IPS-NIHi7 (cell line): Measurements from ENCODE around the gene RACK1.
A peak's percentile ranks its signal among the peaks of the same experiment; 100 is the strongest.
"Not testable (repeated sequence)": the region's sequence is repeated elsewhere in the genome, so short reads cannot be mapped to it uniquely, and the experiment has no call there.

ENCODE experiments used
- DNase-seq: peaks from one replicate; pipeline ENCODE4 v3.0.0; 2012; ENCODE audit warnings: mixed read lengths; ENCODE audit errors: extremely low spot score

The RACK1 gene

DNA sequence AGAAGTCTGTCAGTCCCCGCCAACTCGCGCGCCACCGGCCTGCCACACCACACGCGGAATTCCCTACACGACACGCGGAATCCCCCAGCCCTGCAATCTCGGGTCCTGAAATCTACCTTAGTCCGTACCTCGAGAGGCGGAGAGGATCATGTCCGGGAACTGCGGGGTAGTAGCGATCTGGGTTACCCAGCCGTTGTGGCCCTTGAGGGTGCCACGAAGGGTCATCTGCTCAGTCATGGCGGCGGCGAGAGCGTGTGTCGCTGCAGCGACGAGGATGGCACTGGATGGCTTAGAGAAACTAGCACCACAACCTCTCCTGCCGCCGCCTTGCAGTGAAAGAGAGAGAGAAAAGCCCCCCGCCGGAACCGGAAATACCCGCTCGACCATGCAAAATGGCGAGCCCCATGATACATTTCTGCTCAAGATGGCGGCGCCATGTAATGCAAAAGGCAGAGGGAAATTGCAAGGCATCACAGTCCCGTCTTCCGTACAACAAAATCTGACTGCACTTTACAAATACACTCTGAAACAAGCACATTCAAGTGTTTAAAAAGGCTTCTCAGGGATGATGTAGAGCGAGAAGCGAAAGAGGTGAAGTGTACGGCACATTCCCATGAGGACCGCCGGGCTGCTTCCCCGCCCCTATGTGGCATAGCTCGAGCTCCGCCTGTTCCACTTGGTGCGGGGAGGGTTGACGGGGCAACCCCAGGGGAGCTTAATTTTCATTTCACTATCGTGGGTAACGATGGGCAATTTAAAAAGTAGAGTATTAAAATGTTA, at the start of gene RACK1:
Gene RACK1, minus strand, starts transcription at position 343 of the 780 bp plus-strand sequence. Its CDS starts 106 bp downstream, at position 237.
- DNase-seq = peak; percentile 72

DNA sequence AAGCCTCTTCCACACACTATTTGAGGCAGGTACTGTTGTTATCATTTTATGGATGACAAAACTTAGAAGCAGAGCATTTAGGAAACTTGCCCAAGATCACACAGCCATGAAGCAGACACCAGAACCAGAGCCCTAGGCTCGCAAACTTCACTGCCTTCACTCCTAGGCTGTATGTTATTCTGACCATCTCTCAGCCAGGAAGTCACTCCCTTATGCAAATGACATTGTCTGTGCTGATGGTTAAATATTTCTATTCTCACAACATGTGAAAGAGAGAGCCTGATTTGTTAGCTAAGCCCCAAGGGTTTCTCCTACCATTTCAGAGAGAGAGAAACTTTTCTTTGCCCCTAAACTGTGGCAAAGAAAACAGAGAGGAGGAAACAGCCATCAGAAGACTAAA, 43.6 kb upstream of the RACK1 start:
- not testable (repeated sequence) for DNase-seq

DNA sequence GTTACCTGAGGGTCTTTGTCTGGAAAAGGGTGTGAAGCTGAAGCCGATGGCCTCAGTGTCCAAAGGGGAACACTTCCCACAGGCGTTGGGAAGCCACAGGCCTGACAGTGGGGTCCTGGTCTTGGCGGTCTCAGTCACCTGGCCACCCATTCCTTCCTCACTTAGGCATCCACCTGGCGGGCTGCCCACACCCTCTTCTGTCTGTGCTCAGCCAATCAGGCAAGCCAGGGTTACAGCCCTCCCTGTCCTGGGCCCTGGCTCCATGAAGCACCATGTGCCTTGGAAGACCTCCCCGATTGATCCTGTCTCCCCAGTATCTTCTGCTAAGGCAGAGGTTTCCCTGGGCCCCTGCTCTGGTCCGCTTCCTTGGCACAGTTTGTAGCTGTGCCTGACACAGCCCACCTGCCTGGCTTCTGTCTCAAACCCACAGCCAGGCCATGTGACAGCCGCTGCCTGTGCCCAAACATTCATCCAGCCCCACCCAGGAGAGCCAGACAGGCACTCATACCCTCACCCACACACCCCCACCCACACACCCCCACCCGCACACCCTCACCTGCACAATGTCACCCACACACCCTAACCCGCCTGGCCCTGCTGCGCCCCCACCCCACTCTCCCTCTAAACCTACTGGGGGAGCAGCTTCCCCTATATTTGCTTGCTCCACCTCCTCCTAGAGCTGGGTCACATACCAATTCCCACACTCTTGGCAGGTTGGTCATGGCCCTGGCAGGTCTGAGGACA, 42.4 kb upstream of the RACK1 start:
- not testable (repeated sequence) for DNase-seq

DNA sequence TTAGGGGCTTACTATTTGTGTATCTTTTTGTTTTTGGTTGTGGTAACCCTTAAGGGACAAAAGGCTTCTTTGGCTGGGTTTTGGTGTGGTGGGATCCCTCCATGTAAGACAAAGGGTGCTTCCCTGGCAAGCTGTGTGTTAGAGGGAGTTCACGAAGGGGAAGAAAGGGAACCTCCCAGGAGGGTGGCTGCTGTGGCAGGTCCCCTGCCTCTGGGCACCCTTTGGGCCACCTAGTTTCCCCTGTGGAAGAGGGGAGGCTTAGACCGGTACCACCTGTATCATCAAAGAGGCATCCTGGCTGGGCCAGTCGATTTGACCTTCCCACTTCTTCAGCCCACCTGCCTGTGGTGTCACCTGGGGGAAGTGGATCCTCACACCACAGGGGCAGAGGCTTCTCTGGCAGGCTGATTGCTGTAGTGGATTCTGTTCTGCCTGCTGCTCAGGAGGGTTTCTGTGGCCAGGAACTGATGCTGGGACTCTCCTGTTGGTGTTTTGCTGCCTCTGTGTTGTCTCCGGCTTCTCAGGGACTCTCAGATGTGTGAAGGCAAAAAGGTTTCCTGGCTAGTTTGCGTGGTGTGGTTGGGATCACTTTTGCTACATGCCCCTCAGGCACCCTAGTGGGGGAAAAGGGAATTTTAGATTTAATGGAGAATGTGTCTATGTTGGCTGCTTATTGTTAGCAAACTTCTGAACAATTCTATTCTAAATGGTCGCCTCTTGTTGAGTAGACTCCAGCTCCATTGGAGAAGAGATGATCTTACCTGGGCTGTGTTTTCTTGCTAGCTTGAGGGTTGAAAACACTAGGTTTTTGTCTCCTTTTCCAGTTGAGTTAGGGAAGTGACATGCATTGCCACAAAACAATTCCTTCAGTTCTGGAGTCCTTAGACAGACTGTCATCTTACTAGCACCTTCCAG, 40.4 kb upstream of the RACK1 start:
- not testable (repeated sequence) for DNase-seq

DNA sequence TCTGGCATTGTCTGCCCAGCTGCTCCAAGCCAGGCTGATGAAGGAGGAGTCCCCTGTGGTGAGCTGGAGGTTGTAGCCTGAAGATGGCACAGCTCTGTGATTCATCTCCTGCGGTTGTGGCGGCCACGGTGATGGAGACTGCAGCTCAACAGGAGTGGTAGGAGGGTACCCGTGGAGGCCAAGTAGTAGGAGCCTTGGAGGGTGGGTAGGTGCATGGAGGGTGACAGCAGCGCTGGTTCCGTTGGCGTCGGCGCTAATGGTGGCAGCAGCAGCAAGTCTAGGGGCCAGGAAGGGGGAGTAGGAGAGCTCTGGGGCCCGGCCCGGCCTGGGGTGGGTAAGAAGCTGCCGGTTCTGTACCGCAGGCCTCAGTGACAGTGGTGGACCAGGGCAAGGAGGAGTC, 39.6 kb upstream of the RACK1 start:
- DNase-seq = no peak

DNA sequence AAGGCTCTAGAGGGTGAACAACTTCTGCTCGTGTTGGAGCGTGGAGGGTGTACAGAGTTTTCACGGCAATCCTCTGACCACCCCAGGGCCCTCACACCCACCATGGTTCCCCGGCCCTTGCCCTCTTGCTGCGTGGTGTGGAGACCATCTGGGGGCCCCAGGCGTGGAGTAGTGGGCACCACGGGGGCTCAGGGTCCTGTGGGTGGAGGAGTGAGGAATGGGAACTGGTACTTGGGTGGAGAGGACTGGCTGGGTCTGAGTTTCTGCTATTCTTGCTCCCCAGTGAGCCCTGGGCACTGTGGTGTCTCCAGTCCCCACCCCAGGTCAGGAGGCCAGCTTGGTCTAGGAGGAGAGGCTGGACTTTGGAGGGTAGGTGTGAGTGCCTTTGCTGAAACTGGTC, 39.2 kb upstream of the RACK1 start:
- DNase-seq = no peak

DNA sequence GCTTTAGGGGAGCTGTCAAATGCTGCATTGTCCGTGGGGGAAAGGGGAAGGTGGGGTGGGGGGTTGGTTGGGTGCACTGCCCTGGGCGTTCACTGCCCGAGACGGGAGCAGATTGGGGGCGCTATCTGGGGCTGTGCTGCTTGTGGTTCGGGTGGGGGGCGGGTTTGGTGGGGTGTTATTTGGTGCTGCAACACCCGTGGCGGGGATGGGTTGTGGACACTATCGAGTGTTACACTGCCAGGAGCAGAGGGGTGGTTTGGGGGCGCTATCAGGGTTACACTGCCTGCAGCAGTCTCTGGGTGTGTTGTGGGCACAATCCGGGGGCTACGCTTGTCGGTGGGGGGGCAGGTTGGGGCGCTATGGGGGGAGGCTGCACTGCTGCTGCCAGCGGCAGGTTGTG, 38.7 kb upstream of the RACK1 start:
- not testable (repeated sequence) for DNase-seq

DNA sequence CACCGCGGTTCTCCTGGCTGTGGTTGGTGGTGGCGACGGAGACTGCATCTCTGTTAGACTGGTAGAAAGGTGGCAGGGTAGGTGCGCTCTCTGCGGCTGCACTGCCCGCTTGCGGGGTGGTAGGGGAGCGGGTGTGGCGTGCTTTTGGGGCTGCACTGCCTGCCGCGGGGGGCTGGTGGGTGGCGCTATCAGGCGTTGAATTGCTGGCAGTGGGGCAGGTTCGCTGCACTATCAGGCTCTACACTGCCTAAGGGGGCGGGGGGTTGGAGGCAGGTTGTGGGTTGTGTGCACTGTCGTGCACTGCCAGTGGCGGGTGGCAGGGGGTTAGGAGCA, 38.2 kb upstream of the RACK1 start:
- no peak for DNase-seq

DNA sequence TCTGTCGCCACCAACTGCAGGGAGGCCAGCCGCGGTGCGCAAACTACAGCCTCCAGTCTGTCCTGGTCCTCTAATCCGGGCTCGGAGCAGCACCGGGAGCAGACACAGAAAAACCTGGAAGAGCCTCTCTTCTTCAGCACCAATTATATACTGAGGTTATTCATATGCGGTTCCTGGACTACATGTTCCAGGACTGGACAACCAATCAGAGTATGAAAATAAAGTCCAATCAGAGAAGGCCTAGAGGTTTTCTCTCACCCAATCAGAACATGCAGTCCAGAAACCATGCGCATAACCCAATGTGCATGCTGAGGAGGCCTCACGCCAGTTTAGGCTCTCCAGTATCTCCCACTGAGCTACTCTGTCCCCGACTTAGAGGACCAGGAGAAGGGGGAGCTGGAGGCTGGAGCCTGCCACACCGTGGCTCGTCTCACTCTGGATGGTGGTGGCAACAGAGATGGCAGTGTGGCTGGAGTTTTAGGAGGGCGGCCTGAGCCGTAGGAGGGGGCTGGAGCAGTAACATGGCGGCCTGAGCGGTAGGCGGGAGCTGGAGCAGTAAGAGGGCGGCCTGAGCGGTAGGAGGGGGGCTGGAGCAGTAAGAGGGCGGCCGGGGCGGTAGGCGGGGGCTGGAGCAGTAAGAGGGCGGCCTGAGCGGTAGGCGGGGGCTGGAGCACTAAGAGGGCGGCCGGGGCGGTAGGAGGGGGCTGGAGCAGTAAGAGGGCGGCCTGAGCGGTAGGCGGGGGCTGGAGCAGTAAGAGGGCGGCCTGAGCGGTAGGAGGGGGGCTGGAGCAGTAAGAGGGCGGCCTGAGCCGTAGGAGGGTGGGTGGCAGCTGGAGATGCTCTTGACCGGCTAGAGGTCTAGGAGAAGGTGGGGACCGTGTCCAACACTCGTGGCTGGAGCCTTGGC, 37.6 kb upstream of the RACK1 start:
- DNase-seq = peak; percentile 87

DNA sequence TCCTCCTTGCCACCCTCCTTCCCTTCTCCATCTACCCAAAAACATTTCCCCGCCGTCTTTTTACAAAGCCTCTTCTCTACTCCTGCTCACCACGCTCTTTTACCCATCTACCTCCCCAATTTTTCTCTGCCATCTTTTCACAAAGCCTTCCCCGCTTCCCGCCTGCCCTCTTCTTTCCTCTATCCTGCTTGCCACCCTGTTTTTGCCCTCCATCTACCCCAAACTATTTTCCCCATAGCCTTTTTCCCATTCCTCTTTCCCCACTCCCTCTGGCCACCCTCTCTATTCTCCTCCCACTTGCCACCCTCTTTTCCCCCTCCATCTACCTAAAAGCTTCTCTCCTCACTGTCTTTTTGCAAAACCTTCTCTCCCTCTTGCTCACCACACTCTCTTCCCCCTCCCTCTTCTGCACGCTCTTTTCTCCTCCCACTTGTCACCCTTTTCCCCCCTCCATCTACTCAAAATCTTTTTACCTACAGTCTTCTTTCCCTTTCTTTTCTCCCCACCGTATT, 36.6 kb upstream of the RACK1 start:
- DNase-seq = no peak

DNA sequence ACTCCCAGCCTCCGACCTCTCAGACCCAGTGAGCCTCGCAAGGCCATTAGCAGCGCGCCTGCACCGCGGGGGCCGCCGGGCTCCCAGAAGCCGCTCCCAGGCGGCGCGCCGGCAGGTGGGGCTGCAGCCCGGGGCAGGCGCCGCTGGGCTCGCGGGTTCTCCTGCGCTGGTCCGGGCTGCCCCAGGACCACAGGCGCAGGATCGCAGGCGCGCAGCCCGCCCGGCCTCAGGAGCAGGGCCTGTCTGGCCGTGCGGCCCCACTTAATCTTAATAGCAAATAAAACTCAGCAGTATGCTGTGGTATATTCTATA, 29.7 kb upstream of the RACK1 start:
- DNase-seq = peak; percentile 51

DNA sequence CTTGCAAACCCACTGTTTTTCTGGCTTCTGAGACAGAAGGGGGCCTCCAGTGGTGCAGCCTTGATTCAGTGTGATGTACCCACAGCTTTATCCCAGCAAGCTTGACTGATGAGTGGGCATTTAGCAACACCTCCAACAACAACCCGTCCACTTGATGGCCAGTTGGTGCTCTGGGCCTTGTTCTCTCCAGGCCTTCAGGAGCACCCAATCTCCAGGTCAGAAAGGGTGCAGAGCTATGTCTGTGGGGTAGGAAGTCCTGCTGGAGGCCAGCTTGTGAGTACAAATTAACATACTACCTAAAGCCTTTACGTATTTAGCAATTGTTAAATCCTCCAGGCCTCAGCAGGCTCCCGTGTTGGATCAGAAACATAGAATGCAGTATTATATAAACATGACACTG, 27.4 kb upstream of the RACK1 start:
- DNase-seq = no peak

DNA sequence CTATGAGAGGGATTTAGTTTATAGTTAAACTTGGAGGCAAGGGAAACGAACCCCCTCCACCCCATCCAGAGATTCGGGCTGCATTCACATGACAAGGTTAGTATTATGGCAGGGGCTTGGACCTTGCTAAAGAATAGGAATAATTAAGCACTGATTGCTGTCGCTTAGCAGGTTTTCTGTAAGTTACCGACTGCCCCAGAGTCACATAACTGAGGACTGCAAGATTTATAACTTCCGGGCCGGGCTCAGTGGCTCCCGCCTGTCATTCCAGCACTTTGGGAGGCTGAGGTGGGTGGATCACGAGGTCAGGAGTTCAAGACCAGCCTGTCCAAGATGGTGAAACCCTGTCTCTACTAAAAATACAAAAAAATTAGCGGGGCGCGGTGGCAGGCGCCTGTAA, 24.2 kb upstream of the RACK1 start:
- not testable (repeated sequence) for DNase-seq

DNA sequence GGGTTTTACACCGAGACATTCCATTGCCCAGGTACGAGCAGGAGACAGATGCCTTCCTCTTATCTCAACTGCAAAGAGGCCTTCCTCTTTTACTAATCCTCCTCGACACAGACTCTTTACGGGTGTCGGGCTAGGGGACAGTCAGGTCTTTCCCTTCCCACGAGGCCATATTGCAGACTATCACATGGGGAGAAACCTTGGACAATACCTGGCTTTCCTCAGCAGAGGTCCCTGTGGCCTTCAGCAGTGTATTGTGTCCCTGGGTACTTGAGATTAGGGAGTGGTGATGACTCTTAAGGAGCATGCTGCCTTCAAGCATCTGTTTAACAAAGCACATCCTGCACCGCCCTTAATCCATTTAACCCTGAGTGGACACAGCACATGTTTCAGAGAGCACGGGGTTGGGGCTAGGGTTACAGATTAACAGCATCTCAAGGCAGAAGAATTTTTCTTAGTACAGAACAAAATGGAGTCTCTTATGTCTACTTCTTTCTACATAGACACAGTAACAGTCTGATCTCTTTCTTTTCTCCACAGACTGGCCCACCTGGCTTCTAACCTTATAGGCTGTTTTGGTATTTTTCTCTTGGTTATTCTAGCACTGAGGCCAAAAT, 23.7 kb upstream of the RACK1 start:
- not testable (repeated sequence) for DNase-seq

DNA sequence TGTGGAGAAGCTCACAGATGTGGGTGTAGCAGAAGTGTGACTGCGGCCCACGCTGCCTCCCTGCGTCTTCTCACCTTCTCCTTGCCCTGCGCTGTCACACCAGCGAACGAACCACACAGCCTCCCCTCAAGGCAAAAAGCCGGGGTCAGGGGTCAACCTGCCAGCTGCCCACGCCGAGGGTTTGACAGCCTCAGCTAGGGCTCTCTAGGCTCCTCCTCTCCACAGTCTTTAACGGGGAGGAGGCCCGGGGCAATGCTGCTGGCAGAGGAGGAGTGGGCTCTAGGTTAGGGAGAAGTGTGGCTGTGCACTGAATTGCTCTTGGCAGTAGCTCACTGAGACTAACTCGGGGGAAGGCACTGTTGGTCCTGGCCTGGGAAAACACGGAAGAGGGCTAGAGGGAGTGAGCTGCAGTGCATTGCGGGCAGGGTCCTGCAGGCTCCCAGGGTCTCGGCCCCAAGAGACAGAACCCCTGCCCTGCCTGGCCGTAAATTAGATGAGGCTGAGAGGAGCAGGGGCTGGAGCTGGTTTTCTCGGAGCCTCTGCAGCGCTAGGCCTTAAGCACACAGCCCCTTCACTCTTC, 21.5 kb upstream of the RACK1 start:
- no peak for DNase-seq

DNA sequence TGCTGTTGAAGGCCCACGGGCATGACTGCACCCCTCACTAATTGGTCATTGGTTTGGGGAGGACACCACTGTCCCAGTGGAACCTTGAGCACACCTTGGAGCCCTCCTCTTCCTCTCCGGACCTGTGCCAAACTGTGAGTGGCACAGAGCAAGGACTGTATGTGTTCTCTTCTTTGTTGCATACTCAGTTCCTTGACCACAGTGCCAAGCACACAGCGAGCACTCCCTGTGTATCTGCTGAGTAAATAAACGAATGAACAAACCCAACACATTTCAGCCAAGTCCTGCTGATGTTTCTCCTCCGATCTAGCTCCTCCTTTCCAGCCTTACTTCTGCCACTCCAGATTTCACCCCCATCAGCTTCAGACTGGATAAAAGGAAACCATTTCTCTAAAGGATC, 19.9 kb upstream of the RACK1 start:
- no peak for DNase-seq

DNA sequence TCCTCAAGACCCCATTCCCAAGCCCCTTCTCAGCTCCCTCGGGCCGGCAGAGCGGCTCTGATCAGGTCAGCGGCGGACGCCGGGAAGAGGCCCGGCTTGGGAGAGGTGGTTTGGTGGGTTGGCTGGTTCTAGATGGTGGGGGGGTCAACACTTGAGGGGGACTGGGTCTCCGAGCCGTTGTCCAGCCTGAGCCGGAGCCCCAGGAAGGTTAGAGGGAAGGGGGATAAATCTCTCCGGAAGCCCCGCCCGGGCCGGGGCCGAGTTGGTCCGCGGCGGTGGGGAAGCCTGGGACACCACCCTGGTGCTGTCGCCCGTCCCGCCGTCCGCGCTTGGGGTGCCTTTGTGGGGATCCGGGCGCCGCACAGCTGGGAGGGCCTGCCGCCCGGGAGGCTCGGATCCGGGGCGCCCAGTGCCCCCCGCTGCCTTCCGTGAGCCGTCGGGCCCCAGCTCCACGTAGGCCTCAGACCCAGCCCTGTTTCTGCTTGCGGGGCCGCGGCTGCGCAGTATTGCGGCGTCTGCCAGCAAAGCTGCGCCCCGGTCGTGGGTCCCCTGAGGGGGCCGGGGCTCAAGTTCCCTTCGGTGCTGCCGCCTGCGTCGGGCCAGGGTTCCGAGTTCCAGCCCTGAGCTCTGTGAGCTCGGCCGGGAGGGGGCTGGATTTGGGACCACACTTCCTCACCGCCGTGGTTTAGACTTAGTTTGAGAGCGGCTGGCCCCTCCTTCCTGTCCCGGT, 17.8 kb upstream of the RACK1 start:
- DNase-seq = peak; percentile 38

DNA sequence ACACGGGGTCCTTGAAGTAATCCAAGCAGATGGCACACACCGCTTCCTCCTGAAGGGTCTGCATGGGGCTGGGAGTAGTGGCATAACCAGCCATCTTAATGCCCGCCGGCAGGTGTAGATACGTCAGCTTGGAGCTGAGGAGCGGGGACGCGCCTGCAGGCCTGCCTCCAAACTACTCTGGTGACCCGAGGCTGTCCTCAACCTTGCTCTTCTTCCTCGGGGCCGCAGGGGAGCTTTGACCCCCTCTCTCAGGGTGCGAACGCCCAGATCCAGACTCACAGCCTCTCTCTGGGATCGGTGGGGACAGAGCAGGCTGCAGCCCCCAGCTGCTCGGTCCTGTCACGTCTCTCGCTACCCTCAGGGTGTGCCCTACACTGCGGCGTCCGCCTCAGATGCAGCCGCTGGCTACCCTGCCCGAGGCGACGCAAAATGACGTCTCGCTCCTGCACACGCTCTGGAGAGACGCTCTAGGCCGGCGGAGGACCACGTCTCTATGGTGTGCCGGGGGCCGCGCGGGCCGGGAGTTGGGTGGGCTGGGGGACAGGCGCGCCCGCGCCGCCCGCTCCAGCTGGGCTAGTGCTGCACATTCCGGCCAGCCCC, 17.1 kb upstream of the RACK1 start, which contains the start of gene TRIM52:
Gene TRIM52, minus strand, starts transcription at position 424 of the 600 bp plus-strand sequence. Its CDS starts 330 bp downstream, at position 94.
- peak; percentile 78 for DNase-seq
